ENCODE data around the gene PTGS1.

The PTGS1 gene

DNA sequence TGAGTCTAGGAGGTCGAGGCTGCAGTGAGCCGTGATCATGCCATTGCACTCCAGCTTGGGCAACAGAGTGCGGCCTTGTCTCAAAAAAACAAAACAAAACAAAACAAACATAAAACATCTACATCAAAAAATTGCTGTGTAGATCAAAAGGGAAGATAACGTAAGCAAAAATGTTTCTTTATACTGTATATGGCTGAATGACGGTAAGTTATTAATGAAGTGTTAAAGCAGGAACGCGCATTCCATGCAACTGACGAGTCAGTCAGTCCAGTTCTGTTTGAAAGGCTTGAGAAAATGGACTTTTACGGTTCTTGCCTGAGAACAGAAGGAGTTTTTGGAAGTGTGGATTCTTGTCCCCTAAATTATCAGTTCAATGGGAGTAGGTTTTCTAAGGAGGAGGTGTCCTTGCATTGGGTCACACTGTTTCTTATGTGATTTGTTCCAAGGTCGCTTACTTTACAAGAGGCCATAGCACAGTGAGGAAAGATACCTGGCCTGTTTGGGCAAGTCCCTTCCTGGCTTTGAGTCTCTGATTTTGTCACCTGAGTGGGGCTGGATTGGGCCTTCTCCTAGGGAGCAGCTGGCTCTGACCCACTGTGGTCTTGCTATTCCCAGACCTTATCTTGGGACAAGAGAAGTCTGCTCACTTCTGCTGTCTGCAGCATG, 6.6 kb upstream of the PTGS1 start:
- H3K27ac ChIP-seq (ENCODE audit: low read depth, low read length) = no peak overlapping the region
- no peak overlapping the region for H3K4me3 ChIP-seq (ENCODE audit: low read depth, low read length)
- peaks cover 4% of the 10 kb centered on the region for H3K27me3 ChIP-seq (ENCODE audit: control insufficient read depth, insufficient read depth, low read length)
- no peaks in the 10 kb centered on the region for H3K4me1 ChIP-seq (ENCODE audit: control insufficient read depth, insufficient read depth, low read length)
- no peaks in the 10 kb centered on the region for H3K9me3 ChIP-seq (ENCODE audit: control insufficient read depth, insufficient read depth, low read length)
- H3K36me3 ChIP-seq (ENCODE audit: control insufficient read depth, insufficient read depth, low read length) = no peaks in the 10 kb centered on the region
- no peak overlapping the region for H3K9ac ChIP-seq (ENCODE audit: low read depth, low read length)

DNA sequence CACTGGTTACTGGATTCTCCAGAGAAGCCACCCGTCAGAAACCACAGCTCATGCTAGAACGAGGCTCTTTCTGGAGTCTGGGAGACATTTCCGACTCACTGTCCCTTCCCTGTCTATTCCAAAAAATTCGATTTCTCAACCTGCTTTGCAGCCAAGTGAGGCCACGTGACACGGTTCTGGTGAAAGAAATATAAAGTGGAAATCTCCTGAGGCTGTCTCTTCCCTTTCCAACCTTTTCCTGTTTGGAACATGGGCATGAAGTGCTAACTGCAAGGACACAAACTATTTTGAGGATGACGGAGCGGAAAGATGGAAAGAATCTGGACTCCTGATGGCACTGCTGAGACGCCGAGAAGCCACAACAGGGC, 6.1 kb upstream of the PTGS1 start:
- Histone ChIP-seq H3K4me3 (ENCODE audit: low read depth, low read length) (no peak overlapping the region), H3K4me1 (ENCODE audit: control insufficient read depth, insufficient read depth, low read length) (no peaks in the 10 kb centered on the region), H3K27me3 (ENCODE audit: control insufficient read depth, insufficient read depth, low read length) (peaks cover 9% of the 10 kb centered on the region), H3K27ac (ENCODE audit: low read depth, low read length) (no peak overlapping the region), H3K9me3 (ENCODE audit: control insufficient read depth, insufficient read depth, low read length) (no peaks in the 10 kb centered on the region), H3K9ac (ENCODE audit: low read depth, low read length) (no peak overlapping the region), H3K36me3 (ENCODE audit: control insufficient read depth, insufficient read depth, low read length) (no peaks in the 10 kb centered on the region)

GRCh38 chr9:122366074-122366660, 4.7 kb upstream of the PTGS1 start:
- Histone ChIP-seq H3K27ac (ENCODE audit: low read depth, low read length) (no peak overlapping the region), H3K9ac (ENCODE audit: low read depth, low read length) (no peak overlapping the region), H3K4me1 (ENCODE audit: control insufficient read depth, insufficient read depth, low read length) (no peaks in the 10 kb centered on the region)

DNA sequence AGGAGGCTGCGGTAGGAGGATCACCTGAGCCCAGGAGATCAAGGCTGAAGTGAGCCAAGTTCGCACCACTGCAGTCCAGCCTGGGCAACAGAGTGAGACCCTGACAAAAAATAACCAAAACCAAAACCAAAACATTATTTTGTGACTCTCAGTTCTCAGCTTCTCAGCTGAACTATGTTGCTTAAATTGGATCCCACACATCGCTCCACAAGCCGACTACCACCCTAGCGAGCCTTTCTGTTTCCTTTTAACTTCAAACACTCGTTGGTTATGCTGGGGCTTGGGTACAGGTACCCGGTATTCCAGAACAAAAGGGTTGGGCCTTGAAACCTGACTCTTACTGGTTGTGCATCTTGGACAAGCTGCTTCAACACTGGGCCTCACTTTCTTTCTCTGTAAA, 3.8 kb upstream of the PTGS1 start:
- no peaks in the 10 kb centered on the region for H3K36me3 ChIP-seq (ENCODE audit: control insufficient read depth, insufficient read depth, low read length)
- H3K9me3 ChIP-seq (ENCODE audit: control insufficient read depth, insufficient read depth, low read length) = no peaks in the 10 kb centered on the region
- H3K4me1 ChIP-seq (ENCODE audit: control insufficient read depth, insufficient read depth, low read length) = peaks cover 5% of the 10 kb centered on the region; the same call in 1 of the 2 replicates
- no peak overlapping the region for H3K4me3 ChIP-seq (ENCODE audit: low read depth, low read length)
- no peak overlapping the region for H3K9ac ChIP-seq (ENCODE audit: low read depth, low read length)
- H3K27ac ChIP-seq (ENCODE audit: low read depth, low read length) = no peak overlapping the region
- H3K27me3 ChIP-seq (ENCODE audit: control insufficient read depth, insufficient read depth, low read length) = peaks cover 31% of the 10 kb centered on the region

More at GRCh38 chr9:122366074-122366660, 4.7 kb upstream of the PTGS1 start:
- Histone ChIP-seq H3K36me3 (ENCODE audit: control insufficient read depth, insufficient read depth, low read length) (no peaks in the 10 kb centered on the region), H3K4me3 (ENCODE audit: low read depth, low read length) (no peak overlapping the region), H3K27me3 (ENCODE audit: control insufficient read depth, insufficient read depth, low read length) (peaks cover 22% of the 10 kb centered on the region), H3K9me3 (ENCODE audit: control insufficient read depth, insufficient read depth, low read length) (no peaks in the 10 kb centered on the region)

GRCh38 chr9:122367774-122368460, 2.9 kb upstream of the PTGS1 start:
- Histone ChIP-seq H3K9me3 (ENCODE audit: control insufficient read depth, insufficient read depth, low read length) (no peaks in the 10 kb centered on the region), H3K4me1 (ENCODE audit: control insufficient read depth, insufficient read depth, low read length) (peaks cover 5% of the 10 kb centered on the region; the same call in 1 of the 2 replicates), H3K27me3 (ENCODE audit: control insufficient read depth, insufficient read depth, low read length) (peaks cover 40% of the 10 kb centered on the region), H3K36me3 (ENCODE audit: control insufficient read depth, insufficient read depth, low read length) (no peaks in the 10 kb centered on the region), H3K27ac (ENCODE audit: low read depth, low read length) (no peak overlapping the region), H3K4me3 (ENCODE audit: low read depth, low read length) (no peak overlapping the region), H3K9ac (ENCODE audit: low read depth, low read length) (no peak overlapping the region)

GRCh38 chr9:122368642-122369041, 2.2 kb upstream of the PTGS1 start:
- H3K9me3 ChIP-seq (ENCODE audit: control insufficient read depth, insufficient read depth, low read length) = no peaks in the 10 kb centered on the region
- peaks cover 47% of the 10 kb centered on the region for H3K27me3 ChIP-seq (ENCODE audit: control insufficient read depth, insufficient read depth, low read length)

GRCh38 chr9:122370303-122370702, 521 bp upstream of the PTGS1 start:
- peaks cover 59% of the 10 kb centered on the region for H3K27me3 ChIP-seq (ENCODE audit: control insufficient read depth, insufficient read depth, low read length)
- H3K27ac ChIP-seq (ENCODE audit: low read depth, low read length) = no peak overlapping the region
- peaks cover 12% of the 10 kb centered on the region; the same call in 1 of the 2 replicates for H3K4me1 ChIP-seq (ENCODE audit: control insufficient read depth, insufficient read depth, low read length)
- no peak overlapping the region for H3K9ac ChIP-seq (ENCODE audit: low read depth, low read length)
- no peaks in the 10 kb centered on the region for H3K9me3 ChIP-seq (ENCODE audit: control insufficient read depth, insufficient read depth, low read length)
- H3K36me3 ChIP-seq (ENCODE audit: control insufficient read depth, insufficient read depth, low read length) = no peaks in the 10 kb centered on the region
- H3K4me3 ChIP-seq (ENCODE audit: low read depth, low read length) = peak overlapping the region; percentile 76

More at GRCh38 chr9:122368642-122369041, 2.2 kb upstream of the PTGS1 start:
- H3K36me3 ChIP-seq (ENCODE audit: control insufficient read depth, insufficient read depth, low read length) = no peaks in the 10 kb centered on the region
- no peak overlapping the region for H3K4me3 ChIP-seq (ENCODE audit: low read depth, low read length)
- no peak overlapping the region for H3K27ac ChIP-seq (ENCODE audit: low read depth, low read length)
- H3K4me1 ChIP-seq (ENCODE audit: control insufficient read depth, insufficient read depth, low read length) = peaks cover 5% of the 10 kb centered on the region; the same call in 1 of the 2 replicates
- no peak overlapping the region for H3K9ac ChIP-seq (ENCODE audit: low read depth, low read length)

- Histone ChIP-seq H3K36me3 (ENCODE audit: control insufficient read depth, insufficient read depth, low read length) (no peaks in the 10 kb centered on the region), H3K4me3 (ENCODE audit: low read depth, low read length) (no peak overlapping the region), H3K27ac (ENCODE audit: low read depth, low read length) (no peak overlapping the region), H3K27me3 (ENCODE audit: control insufficient read depth, insufficient read depth, low read length) (peaks cover 61% of the 10 kb centered on the region), H3K9me3 (ENCODE audit: control insufficient read depth, insufficient read depth, low read length) (no peaks in the 10 kb centered on the region), H3K9ac (ENCODE audit: low read depth, low read length) (no peak overlapping the region), H3K4me1 (ENCODE audit: control insufficient read depth, insufficient read depth, low read length) (peaks cover 24% of the 10 kb centered on the region)
Measured at GRCh38 chr9:122371846-122372245, 1.0 kb downstream of the PTGS1 start.

- Histone ChIP-seq H3K4me1 (ENCODE audit: control insufficient read depth, insufficient read depth, low read length) (peaks cover 24% of the 10 kb centered on the region), H3K9ac (ENCODE audit: low read depth, low read length) (no peak overlapping the region), H3K4me3 (ENCODE audit: low read depth, low read length) (no peak overlapping the region), H3K27me3 (ENCODE audit: control insufficient read depth, insufficient read depth, low read length) (peaks cover 61% of the 10 kb centered on the region), H3K9me3 (ENCODE audit: control insufficient read depth, insufficient read depth, low read length) (no peaks in the 10 kb centered on the region), H3K27ac (ENCODE audit: low read depth, low read length) (no peak overlapping the region), H3K36me3 (ENCODE audit: control insufficient read depth, insufficient read depth, low read length) (no peaks in the 10 kb centered on the region)
Measured at GRCh38 chr9:122372856-122373845, 2.3 kb downstream of the PTGS1 start.

- Histone ChIP-seq H3K4me1 (ENCODE audit: control insufficient read depth, insufficient read depth, low read length) (peaks cover 24% of the 10 kb centered on the region), H3K9me3 (ENCODE audit: control insufficient read depth, insufficient read depth, low read length) (no peaks in the 10 kb centered on the region), H3K4me3 (ENCODE audit: low read depth, low read length) (no peak overlapping the region), H3K27me3 (ENCODE audit: control insufficient read depth, insufficient read depth, low read length) (peaks cover 50% of the 10 kb centered on the region), H3K36me3 (ENCODE audit: control insufficient read depth, insufficient read depth, low read length) (no peaks in the 10 kb centered on the region), H3K9ac (ENCODE audit: low read depth, low read length) (no peak overlapping the region), H3K27ac (ENCODE audit: low read depth, low read length) (no peak overlapping the region)
Measured at GRCh38 chr9:122374885-122375420, 4.1 kb downstream of the PTGS1 start.

Measured in HUES48 (cell line).